CD4-positive, alpha-beta T cell treated with Interleukin-15 for 4 hours (primary cell): Measurements from ENCODE around the gene MEGF11.

Experiments used
- DNase-seq: peaks from one replicate; pipeline ENCODE4 v3.0.0-alpha.2; 2020; ENCODE audit warnings: low spot score

Gene MEGF11

DNA sequence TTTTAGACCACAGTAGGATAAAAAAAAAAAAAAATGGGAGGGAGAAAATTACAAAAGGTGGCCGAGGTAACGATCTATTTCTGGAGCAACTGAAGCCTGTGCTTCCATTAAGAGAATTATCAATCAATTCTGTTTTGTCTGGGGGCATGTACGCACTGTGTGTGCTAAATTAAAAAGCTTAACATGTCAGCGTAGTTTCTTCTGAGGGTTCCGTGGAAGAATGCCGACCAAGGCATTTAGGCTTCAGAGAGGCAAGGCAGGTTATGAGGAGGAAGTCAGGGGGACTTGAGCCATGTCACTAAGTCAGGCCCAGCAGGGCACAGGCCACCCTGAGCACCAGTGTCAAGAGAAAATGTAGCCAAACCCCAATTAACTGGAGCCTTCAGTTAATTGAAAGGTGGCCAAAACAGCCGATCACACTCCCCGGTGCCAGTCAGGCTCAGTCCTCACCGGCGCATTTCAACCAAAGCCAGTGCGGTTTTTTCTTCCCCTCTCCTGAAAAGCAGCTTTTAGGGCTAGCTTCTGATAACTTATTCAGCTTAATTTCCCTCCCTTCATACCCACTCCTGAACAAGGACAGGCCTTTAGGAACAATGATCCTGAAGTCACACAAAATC, 113.9 kb downstream of the MEGF11 start:
- DNase-seq = no peak

DNA sequence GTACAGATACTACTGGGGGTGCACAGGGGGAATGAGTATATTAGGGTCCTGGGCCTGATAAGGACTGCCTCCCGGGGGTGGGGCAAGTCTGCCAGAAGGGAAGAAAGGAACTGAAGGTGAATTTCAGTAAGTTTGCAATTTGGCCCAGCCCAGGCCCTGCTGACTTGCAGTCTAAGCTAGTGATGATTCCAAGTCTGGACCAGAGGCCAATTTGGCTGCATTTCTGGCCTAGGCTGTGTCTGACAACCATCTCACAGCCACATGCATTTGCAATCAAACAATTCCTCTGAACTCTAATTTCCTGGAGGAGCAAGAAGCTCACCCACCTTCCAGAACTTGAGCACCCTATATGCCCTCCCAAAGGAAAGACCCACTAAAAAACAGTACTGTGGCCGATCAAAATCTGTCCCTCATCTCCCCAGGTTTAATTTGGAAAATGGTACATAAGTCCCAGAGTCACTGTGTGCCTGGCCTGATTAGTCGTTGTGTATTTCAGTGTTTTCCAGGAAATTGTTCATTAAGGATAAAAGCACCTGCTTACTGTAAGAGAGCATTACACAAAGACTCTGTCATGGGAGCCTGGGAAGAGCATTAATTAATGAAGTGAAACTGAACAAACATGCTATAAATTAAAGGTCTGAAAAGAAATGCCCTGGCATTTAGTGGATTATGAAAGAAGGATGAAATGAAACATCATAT, 114.5 kb downstream of the MEGF11 start:
- no peak for DNase-seq

DNA sequence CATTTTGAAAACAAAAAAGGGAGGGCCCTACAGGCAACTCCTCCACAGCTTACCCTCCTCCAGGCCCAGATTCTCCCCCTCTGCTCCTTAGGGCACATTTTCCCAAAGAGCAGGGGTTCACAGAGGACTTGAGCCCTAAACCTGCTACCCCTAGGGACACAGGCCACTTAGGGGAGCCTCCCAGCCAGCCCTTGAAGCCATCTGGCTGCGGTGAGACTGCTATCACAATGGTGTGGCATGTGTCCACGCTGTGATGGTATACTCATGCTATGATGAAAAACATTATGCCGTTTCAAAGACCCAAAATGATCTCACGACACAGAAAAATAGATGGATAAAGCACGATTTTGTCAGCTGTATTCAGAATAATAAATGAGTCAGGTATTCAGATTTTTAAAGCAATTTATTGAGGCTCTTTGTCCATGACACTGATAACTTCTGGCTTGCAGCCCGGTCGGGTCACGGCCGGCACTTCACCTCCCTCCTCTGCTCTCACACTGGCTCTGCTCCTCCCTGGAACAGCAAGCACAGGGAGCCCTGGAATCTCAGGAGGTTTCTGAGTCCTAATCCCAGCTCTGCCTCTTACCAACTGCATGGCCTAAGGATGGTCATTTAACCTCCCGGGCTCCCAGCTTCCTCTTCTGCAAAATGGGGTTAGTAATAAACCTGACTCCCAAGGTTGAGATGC, 115.3 kb downstream of the MEGF11 start:
- no peak for DNase-seq

DNA sequence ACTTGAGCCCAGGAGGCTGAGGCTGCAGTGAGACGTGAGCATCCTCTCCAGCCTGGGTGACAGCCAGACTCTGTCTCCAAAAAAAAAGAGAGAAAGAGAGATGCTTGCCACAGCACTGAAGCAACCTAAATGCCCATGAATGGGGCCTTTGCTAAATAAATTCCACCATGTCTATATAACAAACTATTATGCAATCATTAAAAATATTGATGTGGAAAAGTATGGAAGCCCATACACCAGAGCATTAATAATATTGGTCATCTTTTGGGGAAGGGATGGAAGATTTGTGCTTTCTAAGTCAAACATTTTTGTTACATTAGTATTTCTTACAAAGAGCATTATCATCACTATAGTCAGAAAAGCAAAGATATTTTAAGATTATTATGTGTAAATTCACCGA, 116.6 kb downstream of the MEGF11 start:
- no peak for DNase-seq

DNA sequence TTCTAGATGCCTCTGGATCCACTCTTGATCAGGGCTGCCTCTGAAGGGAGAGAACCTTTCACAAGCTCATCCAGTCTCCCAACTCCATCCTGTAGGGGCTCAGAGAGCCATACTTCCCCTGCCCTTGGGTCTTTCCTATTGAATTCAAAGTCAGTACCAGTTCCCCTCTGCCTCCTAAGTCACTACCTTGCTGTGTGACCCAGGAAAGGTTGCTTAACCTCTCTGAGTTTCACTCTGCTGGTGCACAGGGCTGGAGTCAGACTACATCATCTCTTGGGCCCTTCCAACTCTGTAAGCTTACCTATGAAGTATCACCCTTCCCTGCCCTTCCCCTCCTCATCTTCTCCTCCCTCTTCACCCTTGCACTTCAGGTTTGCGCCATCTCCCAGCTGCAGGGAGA, 117.9 kb downstream of the MEGF11 start:
- no peak for DNase-seq

DNA sequence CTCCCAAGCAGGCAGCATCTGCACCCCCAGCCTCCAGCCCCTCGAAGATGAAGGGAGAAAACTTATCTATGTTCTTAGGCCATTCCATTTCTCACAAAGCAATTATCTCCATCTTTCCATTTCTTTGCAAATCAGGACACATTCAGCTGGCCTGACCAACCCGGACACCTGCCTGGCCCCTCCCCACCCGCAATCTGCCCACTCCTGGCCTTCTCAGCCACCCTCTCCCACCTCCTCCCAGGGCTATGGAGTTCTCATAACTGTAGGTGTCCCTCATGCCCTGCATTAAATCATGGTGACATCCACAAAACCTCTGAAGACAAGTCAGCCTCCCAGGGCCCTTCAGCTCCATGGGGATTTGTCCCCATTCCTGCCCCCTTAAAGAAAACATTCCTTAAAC, 119.3 kb downstream of the MEGF11 start:
- no peak for DNase-seq

DNA sequence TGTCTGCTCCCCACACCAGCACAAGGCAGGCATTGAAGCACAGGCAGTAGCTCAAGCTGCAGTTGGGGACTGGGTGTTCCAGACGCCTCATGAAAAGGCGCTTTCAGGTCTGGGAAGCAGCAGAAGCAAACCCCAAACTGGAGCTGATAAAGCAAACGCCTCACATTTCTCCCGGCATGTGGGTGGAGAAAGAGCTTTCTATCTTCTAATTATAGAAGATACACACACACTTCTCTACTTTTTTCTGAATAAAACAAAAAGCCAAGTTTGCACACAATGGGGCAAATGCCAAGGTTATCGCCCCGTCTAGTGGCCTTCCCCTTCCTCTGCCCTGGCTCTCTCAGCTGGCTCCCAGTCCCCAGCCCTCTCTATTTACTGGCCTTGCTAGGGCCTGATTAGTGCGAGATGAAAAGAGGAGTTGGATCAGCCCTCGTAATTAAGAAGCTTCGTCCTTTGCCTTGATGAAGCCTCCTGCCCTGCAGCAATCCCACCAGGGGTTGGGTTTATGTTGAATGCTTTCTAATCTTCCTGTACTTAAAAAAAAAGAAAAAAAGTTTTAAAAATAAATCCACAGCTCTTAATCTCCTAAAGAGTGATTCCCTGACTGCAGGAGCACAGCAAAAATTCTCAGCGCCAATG, 120.2 kb downstream of the MEGF11 start:
- no peak for DNase-seq

DNA sequence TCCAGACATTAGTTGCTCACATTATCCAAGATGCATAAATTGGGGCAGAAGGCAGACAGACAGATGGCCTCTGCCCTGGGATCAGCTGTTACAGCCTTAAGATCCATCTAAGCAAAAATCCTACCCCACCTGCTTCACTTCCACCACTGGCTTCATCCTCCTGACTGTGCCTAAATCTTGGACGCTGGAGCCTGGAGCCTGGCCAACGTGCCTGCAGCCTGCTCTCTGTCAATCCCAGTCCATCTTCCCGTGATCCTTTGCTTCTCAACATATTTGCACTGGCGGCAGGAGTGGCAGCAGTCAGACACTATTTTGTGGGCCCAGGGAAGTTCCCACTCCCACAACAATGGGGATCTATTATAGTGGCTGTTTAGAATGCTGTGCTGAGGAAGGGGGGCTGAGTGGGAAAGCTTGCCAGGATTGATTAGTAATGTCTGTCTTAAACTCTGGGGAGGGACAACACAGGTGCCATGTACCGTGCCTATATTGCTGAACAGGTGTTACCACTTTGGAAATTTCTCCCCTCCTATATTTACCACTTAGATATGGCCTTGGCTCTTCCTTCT, 121.2 kb downstream of the MEGF11 start:
- DNase-seq = no peak

DNA sequence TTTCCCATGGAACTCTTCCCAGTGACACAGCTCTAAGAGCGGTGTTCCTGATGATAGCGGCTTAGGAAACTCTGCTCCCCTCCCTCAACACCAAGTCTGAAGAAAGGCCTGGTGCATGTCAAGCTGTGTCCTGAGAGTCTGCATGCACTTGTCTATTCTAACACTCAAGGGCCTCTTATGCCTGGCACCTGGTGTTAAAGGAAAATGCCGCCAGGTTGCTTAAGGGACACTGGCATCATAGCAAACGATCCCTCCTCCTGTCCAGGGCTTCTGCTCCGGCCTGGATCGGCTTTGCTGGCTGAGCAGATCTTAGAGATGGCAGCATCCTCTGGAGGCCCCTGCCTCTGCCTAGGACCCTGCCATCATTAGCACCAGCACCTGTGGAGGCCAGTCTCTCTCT, 121.7 kb downstream of the MEGF11 start:
- DNase-seq = no peak

DNA sequence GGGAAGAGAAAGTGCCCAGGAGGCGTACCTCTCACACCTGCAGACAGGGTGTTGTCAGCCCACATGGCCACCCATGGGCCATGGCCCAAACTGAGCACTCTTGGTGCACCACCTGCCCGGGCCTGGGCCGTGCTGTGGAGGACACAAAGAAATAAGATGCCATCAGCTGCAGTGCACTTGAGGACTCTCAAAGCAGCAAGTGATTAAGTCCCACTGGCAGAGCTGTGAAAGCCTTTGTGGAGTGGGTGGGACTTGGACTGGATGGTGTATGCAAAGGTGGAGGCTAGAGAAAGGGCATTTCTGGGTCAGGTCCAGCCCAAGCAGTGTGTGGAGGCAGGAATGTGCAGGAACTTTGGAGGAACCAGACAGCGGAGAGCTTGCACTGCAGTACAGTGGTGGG, 122.3 kb downstream of the MEGF11 start:
- no peak for DNase-seq

DNA sequence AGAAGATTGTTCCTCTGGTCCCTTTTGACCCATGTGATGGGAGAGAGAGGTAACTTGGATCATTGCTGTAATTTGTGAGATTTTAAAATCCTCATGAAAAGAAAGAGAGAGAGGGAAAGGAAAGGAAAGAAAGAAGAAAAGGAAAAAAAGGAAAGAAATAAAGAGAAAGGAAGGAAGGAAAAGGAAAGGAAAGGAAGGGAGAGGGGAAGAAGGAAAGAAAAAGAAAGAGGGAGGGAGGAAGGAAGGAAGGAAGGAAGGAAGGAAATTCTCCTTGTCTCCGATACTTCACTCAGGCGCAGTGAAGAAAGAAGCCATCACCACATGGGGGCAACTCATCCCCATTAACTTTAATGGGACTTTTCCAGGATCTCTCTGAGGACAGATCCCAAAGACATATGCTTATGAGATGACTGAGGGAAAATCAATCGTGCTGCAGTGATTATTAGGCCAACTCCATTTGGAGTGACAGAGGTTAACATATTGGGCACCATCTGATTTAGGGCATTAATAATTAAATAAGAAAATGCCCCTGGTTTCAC, 123.0 kb downstream of the MEGF11 start:
- no peak for DNase-seq

DNA sequence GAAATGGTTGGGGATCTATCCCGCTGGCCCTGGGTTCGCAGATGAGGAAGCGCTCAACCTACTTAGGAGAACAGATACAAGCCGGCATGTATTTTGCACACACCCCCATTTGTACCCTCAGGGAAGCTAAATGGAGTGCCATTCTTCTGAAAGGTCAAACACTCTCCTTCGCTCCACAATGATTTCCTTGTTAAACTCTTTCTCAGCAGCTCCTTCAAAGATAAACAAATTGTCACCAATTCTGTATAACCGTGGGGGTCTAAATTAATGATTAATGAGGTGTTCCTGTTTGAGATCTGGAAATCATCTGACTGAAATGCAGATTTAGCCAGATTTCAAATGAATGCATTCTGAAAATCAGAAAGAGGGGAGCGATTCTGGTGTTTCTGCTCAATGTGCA, 124.0 kb downstream of the MEGF11 start:
- DNase-seq = no peak

DNA sequence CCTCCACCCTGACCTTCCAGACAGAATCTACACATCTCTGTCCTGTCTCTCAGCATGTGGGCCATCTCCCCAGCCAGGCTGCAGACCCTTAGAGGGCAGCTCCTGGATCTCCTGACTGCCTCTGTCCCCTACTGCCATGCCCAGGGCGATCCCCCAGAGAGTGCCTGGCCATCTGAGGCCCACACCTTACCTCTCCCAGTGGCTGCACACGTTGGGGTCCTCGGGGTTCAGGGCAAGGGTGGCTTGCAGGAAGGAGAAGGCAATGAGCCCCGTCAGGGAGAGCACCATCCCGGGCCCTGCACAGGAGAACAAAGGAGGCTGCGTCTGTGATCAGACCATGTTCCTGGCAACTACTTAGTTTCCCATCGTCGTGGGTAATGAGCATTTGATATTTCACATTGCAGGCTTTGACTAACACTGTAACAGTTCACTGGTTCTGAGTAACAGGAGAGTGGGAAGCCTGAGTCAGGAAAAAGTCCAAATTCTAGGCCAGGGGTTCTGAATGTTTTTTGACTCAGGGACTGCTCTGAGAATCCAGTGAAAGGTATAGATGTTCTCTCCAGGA, 125.4 kb downstream of the MEGF11 start:
- no peak for DNase-seq

DNA sequence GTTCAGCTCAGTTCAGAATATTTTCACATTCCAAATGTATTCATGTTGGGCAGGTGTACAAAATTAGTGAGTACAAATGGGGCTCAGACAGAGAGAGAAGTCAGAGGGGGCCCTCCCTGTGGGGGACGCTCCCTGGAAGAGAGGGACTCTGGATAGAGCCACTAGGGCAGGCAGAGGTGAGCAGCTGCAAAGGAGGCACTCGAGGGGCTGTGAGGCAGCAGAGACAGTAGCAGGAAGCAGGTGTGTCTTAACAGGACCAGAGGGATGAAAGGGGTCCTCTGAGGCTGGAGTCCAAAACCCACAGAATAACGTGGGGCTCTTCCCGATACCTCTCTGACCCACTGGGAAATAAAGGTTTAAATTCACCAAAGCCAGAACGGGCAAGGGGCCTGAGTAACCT, 127.1 kb downstream of the MEGF11 start:
- DNase-seq = no peak

DNA sequence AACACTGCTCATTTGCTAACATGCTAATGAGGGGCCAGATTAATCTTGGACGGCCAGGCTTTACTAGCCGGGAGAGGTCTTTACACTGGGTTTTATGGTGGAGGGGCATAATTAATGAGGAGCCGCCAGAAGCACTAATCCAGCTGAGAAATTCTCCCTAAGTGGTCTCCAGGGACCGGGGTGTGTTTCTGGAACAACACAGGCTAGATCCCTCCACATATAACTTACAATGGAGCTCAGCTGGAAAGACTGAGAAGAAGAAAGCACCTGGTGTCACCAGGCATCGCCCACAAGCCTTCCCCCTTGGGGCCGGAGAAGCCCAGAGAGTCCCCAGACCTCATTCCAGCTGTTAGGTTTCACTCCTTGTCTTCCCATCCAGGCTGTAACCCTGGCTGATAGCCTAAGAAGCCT, 127.5 kb downstream of the MEGF11 start:
- DNase-seq = no peak

DNA sequence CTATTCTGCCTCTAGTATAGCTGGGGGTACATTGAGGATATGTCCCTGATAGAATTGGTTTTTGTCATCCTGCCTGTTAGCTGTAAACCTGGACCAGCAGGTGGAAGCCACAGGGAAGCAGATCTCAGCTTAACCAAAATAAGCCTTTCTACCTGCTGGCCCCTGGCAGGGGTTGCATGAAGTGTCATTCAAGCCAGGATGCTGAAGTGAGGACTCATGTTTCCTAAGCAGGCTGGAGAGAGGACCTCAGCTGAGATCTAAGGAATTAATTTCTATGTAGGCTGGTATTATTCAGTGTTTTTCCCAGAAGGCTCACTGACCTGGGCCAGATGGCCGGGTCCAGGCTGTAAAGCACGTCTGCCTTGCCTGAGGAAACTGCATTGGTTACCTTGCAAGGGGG, 128.9 kb downstream of the MEGF11 start:
- no peak for DNase-seq

DNA sequence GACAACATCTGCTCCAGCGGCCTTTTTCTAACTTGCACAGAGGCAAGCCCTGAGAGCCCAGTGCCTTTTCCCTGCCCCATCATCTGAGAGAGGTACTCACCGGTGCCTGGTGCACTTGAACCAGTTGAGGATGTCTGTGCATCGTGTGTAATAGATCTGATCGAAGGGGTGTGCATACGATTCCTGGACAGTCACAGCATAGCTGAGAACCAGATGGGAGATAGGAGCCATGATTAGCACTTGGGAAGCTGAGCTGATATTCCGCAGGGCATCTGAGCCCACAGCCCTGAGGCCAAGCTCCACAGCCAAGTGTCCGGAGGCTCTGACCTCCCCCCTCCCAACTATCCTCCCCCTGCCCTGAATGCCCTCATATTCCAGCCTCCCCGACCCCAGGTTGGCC, 129.8 kb downstream of the MEGF11 start:
- DNase-seq = no peak

DNA sequence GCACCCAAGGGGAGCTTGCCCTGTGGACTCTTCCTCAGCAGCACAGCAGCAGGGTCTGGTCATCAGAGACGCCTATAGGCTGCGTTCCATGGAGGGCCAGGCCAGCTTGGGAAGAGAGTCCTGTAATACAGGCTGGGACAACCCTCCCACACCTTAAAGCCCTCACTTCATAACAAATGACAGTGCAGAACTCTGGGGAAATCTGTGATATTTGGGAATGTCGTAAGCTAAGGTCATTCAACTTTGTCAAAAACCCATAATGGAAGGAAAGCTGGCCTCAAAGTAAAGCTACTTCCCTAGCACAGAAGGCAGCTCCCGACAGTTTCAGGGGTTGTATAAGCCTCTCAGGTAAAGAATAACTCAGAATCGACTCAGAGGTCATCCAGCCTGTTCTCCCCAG, 133.1 kb downstream of the MEGF11 start:
- DNase-seq = no peak

DNA sequence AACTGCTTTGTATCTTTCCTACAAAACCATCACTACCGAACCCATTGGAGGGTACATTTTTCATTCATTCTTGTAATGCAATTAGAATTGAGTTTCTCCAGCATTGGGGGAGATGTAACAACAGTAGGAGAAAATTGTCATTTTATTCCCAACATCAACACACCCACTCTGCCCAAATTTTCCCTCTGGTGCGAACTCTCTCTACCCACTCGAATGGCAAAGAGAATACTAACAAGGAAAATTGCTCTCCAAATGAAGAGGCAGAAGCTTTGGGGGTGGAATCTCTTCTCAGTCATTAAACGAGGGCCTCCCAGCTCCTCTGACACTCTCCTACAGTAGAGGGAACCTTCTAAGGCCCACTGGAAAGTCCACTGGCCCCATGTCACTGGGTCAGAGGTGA, 135.7 kb downstream of the MEGF11 start:
- DNase-seq = no peak

DNA sequence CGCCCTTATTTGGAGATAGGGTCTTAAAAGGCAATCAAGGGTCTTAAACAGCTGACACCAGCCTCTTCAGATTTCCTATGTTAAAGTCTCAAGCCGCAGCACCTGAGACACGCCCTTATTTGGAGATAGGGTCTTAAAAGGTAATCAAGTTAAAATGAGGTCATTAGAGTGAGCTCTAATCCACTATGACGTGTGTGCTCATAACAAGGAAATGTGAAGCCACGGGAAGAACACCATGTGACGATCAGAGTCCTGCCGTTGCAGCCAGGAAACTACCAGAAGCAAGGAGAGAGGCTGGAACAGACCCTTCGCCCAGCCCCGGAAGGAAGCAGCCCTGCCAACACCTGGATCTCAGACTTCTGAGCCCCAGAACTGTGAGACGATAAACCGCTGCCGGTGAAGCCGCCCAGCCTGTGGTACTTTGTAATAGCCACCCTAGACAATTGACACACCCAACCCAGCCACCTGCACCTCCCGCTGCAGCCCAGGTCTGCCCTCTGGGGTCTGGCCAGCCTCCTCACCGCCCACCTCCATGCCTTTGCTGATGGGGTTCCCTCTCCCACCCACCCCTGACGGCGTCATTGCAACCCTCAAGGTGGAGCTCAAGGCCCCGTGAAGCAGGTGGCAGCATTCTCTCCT, 137.9 kb downstream of the MEGF11 start:
- DNase-seq = peak; percentile 33

DNA sequence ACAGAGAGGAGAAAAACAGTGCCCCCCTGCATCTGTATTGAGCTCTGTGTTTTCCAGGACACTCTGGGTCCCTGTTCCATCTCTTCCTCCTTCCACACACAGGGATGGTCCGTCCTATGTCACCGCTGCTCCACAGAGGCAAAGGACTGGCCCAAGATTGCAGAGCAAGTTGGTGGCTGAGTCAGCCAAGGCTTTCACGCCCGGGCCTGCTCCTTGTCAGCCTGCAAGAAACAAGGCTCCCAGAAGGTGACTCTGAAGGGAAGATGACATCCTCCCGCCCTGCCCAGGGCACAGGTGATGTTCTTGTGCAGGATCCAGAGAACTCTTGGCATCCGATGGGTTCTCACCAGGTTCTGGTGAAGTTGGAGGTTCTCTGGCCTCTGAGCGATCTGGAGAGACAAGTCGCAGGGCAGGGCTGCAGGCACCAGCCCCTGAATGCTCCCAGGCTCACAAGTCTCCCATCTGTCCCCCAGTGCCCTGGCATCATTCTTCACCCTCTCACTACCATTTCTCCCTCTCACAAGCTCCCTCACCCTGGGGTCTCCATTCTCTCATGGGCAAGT, 138.6 kb downstream of the MEGF11 start:
- DNase-seq = no peak
